ENCODE results near the gene BCAS1. TPM values are rescaled to one million over a fixed set of nuclear protein-coding genes. Genes with fewer than 3 reads are reported as not detected.

BCAS1 gene
- total RNA-seq, 1 donor from 2014 or later: 10.7 TPM

DNA sequence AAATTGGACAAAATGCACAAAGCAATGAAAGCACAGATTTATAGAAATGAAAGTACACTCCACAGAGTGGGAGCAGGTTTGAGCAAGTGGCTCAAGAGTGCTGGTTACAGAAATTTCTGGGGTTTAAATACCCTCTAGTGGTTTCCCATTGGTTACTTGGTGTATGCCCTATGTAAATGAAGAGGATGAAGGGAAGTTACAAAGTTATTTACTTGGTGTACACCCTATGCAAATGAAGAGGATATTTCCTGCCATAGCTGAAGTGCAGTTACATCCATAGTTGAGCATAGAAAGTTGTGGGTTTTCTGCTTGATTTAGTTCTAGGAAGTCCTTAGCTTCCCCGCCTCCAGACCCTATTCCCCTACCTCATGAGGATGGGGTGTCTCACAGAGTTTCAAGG lies 22.7 kb downstream of the BCAS1 start:
- Mint-ChIP-seq H3K4me3 (no peak overlapping the region), H3K27ac (no peak overlapping the region), H3K9me3 (no peaks in the 10 kb centered on the region), H3K4me1 (ENCODE audit: unreplicated experiment) (no peaks in the 10 kb centered on the region), H3K27me3 (peaks cover 3% of the 10 kb centered on the region), H3K36me3 (no peaks in the 10 kb centered on the region)
- DNase-seq (ENCODE audit: extremely low spot score, unreplicated experiment): no peak
- TF ChIP-seq, protein P1, sequence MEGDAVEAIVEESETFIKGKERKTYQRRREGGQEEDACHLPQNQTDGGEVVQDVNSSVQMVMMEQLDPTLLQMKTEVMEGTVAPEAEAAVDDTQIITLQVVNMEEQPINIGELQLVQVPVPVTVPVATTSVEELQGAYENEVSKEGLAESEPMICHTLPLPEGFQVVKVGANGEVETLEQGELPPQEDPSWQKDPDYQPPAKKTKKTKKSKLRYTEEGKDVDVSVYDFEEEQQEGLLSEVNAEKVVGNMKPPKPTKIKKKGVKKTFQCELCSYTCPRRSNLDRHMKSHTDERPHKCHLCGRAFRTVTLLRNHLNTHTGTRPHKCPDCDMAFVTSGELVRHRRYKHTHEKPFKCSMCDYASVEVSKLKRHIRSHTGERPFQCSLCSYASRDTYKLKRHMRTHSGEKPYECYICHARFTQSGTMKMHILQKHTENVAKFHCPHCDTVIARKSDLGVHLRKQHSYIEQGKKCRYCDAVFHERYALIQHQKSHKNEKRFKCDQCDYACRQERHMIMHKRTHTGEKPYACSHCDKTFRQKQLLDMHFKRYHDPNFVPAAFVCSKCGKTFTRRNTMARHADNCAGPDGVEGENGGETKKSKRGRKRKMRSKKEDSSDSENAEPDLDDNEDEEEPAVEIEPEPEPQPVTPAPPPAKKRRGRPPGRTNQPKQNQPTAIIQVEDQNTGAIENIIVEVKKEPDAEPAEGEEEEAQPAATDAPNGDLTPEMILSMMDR (conservative IDR thresholded peaks at IDR 0.05): no peak

DNA sequence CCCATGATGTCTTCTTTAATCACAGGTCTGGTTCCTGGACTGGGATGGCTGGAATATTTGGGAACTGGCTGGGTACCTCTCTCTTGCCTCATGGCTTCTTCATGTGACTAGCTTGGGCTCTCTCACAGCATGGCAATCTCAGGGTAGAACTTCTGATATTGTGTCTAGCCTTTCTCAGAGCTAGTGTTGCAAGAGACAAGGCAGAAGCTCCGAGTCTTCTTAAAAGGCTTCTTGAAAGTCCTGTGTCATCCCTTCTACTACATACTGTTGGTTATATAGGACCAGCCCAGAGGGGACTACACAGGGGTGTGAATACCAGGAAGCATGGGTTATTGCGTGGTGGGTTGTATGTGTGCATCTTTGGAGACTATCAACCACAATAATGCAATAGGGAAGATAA lies 23.3 kb downstream of the BCAS1 start:
- Mint-ChIP-seq H3K4me1 (ENCODE audit: unreplicated experiment) (no peaks in the 10 kb centered on the region), H3K4me3 (no peak overlapping the region), H3K27ac (no peak overlapping the region), H3K27me3 (peaks cover 3% of the 10 kb centered on the region), H3K9me3 (no peaks in the 10 kb centered on the region), H3K36me3 (no peaks in the 10 kb centered on the region)
- DNase-seq (ENCODE audit: extremely low spot score, unreplicated experiment): no peak
- TF ChIP-seq, protein P1 (conservative IDR thresholded peaks at IDR 0.05): no peak

DNA sequence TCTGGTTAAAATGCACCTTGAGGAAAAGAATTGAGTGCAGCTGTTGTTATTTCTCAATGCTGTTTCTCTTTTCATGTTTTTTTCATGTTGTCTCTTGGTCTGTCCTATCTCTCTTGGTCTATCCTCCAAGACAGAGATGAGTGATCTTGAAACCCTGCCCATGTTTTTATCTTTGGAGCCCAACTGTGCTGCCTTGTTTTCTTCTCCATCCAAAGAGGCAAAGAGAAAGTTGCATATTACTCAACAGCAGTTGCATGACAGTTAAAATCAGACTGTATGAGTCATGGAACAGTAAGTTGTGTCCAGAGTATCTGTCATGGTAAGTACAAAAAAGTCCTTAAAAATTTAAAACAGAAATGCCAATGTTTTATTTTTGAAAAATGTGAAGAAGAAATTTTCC lies 26.2 kb downstream of the BCAS1 start:
- Mint-ChIP-seq H3K27ac (no peak overlapping the region), H3K4me1 (ENCODE audit: unreplicated experiment) (no peaks in the 10 kb centered on the region), H3K4me3 (no peak overlapping the region), H3K9me3 (no peaks in the 10 kb centered on the region), H3K36me3 (no peaks in the 10 kb centered on the region), H3K27me3 (no peaks in the 10 kb centered on the region)
- DNase-seq (ENCODE audit: extremely low spot score, unreplicated experiment): no peak
- TF ChIP-seq, protein P1 (conservative IDR thresholded peaks at IDR 0.05): no peak

DNA sequence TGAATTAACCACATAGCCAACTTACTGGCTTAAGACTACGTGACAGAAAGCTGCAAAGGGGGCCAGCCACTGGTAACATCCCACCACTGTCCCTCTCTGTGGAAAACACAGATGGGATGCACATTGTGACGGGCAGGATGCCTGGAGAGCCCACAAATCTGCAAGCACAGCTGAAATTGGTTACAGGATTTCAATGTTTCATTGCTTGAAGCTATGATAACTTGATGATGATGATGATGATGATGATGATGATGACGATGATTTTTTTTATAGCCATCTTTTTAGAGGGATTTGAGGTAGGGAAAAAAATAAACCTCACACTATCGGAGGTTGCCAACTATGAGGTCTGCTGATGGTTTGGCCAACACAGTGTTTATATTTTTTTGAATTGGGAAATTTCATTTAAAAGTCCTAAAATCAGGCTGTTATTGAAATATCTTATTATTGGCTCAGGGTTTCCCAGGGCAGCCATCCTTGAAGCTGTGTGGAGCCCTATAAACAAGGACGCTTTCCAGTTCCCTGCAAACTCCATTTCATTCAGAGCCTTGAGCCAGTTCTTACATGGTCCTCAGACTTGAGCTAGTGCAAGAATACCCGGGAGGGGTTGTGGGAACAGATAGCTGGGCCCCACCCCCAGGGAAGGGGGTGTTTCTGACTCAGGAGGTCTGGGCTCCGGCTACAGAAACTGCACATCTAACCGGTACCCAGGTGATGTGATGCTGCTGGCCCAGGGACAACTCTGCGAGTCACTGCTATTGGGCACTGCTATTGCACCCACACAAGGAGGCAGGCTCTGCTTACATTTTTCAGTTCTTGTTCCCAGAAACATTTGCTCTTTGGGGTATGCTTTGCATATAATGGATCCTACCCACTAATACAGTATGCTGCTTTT lies 27.1 kb downstream of the BCAS1 start:
- TF ChIP-seq, protein P1 (conservative IDR thresholded peaks at IDR 0.05): no peak
- no peak overlapping the region for H3K27ac Mint-ChIP-seq
- H3K36me3 Mint-ChIP-seq: no peaks in the 10 kb centered on the region
- H3K4me3 Mint-ChIP-seq: no peak overlapping the region
- H3K9me3 Mint-ChIP-seq: no peaks in the 10 kb centered on the region
- no peak for DNase-seq (ENCODE audit: extremely low spot score, unreplicated experiment)
- H3K27me3 Mint-ChIP-seq: no peaks in the 10 kb centered on the region
- no peaks in the 10 kb centered on the region for H3K4me1 Mint-ChIP-seq (ENCODE audit: unreplicated experiment)

DNA sequence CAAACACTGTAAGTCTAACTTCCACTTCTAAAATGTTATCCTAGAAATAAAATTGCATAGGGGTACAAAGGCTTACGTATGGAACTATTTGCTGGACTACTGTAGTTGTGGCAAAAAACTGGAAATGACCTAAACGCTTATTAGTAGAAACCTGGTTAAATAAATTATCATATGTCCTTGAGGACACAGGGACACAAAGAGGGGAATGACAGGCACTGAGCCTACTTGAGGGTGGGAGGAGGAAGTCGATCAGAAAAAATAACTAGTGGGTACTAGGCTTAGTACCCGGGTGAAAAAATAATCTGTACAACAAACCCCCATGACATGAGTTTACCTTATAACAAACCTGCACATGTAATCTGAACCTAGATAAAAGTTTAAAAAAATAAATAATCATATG lies 28.4 kb downstream of the BCAS1 start:
- H3K9me3 Mint-ChIP-seq: no peaks in the 10 kb centered on the region
- no peak overlapping the region for H3K4me3 Mint-ChIP-seq
- no peak for DNase-seq (ENCODE audit: extremely low spot score, unreplicated experiment)
- no peaks in the 10 kb centered on the region for H3K36me3 Mint-ChIP-seq
- TF ChIP-seq, protein P1 (conservative IDR thresholded peaks at IDR 0.05): no peak
- no peak overlapping the region for H3K27ac Mint-ChIP-seq
- H3K4me1 Mint-ChIP-seq (ENCODE audit: unreplicated experiment): no peaks in the 10 kb centered on the region
- no peaks in the 10 kb centered on the region for H3K27me3 Mint-ChIP-seq
